Rectal smooth muscle tissue (tissue), 1 donor: ENCODE measurements around the gene SLC8A1.
A peak's percentile ranks its signal among the peaks of the same experiment; 100 is the strongest.

Experiments
- H3K27ac ChIP-seq: one replicate; pipeline ENCODE4 v1.7.0; 2013; ENCODE audit warnings: low read depth, low read length, inconsistent platforms
- H3K27me3 ChIP-seq: one replicate; pipeline ENCODE4 v1.7.0; 2013; ENCODE audit warnings: low read length; ENCODE audit not compliant: control insufficient read depth, insufficient read depth
- H3K36me3 ChIP-seq: one replicate; pipeline ENCODE4 v1.7.0; 2013; ENCODE audit warnings: low read length; ENCODE audit not compliant: control insufficient read depth, insufficient read depth
- H3K4me1 ChIP-seq: one replicate; pipeline ENCODE4 v1.7.0; 2013; ENCODE audit warnings: low read length; ENCODE audit not compliant: control insufficient read depth, insufficient read depth
- H3K4me3 ChIP-seq: one replicate; pipeline ENCODE4 v1.7.0; 2013; ENCODE audit warnings: low read length
- H3K9ac ChIP-seq: one replicate; pipeline ENCODE4 v1.7.0; 2013; ENCODE audit warnings: low read length

The SLC8A1 gene

GRCh38 chr2:40244675-40245074 lies 207.2 kb downstream of the SLC8A1 start:
- Histone ChIP-seq H3K27me3 (no peaks in the 10 kb centered on the region), H3K9ac (no peak overlapping the region), H3K36me3 (no peaks in the 10 kb centered on the region), H3K4me1 (peaks cover 23% of the 10 kb centered on the region), H3K27ac (peak overlapping the region; percentile 33), H3K4me3 (no peak overlapping the region)

- Histone ChIP-seq H3K4me3 (no peak overlapping the region), H3K27me3 (no peaks in the 10 kb centered on the region), H3K27ac (peak overlapping the region; percentile 33), H3K4me1 (peaks cover 24% of the 10 kb centered on the region), H3K9ac (no peak overlapping the region), H3K36me3 (no peaks in the 10 kb centered on the region)
These were observed 207.6 kb downstream of the SLC8A1 start for GRCh38 chr2:40244251-40244650.

GRCh38 chr2:40243581-40244187 lies 208.2 kb downstream of the SLC8A1 start:
- H3K4me3 ChIP-seq, result no peak overlapping the region
- H3K27me3 ChIP-seq, result no peaks in the 10 kb centered on the region
- H3K27ac ChIP-seq, result peak overlapping the region; percentile 24
- H3K36me3 ChIP-seq, result no peaks in the 10 kb centered on the region
- H3K9ac ChIP-seq, result no peak overlapping the region
- peaks cover 26% of the 10 kb centered on the region for H3K4me1 ChIP-seq

- Histone ChIP-seq H3K4me1 (peaks cover 26% of the 10 kb centered on the region), H3K9ac (no peak overlapping the region), H3K36me3 (no peaks in the 10 kb centered on the region), H3K27ac (no peak overlapping the region), H3K27me3 (no peaks in the 10 kb centered on the region), H3K4me3 (no peak overlapping the region)
These were observed 209.6 kb downstream of the SLC8A1 start for GRCh38 chr2:40242315-40242714.

GRCh38 chr2:40240070-40240469 lies 211.8 kb downstream of the SLC8A1 start:
- H3K4me1 ChIP-seq, result peaks cover 23% of the 10 kb centered on the region
- no peak overlapping the region for H3K4me3 ChIP-seq
- H3K9ac ChIP-seq, result no peak overlapping the region
- H3K27me3 ChIP-seq, result no peaks in the 10 kb centered on the region
- H3K27ac ChIP-seq, result peak overlapping the region; percentile 22
- H3K36me3 ChIP-seq, result no peaks in the 10 kb centered on the region

- Histone ChIP-seq H3K36me3 (no peaks in the 10 kb centered on the region), H3K27me3 (no peaks in the 10 kb centered on the region), H3K27ac (no peak overlapping the region), H3K4me3 (no peak overlapping the region), H3K4me1 (peaks cover 5% of the 10 kb centered on the region), H3K9ac (no peak overlapping the region)
These were observed 221.0 kb downstream of the SLC8A1 start for GRCh38 chr2:40230707-40231432.

GRCh38 chr2:40230186-40230585 lies 221.7 kb downstream of the SLC8A1 start:
- H3K36me3 ChIP-seq, result no peaks in the 10 kb centered on the region
- peaks cover 12% of the 10 kb centered on the region for H3K4me1 ChIP-seq
- H3K4me3 ChIP-seq, result no peak overlapping the region
- no peaks in the 10 kb centered on the region for H3K27me3 ChIP-seq
- no peak overlapping the region for H3K9ac ChIP-seq
- peak overlapping the region; percentile 45 for H3K27ac ChIP-seq

GRCh38 chr2:40228310-40228709 lies 223.6 kb downstream of the SLC8A1 start:
- Histone ChIP-seq H3K4me3 (no peak overlapping the region), H3K27me3 (no peaks in the 10 kb centered on the region), H3K27ac (peak overlapping the region; percentile 17), H3K9ac (no peak overlapping the region), H3K4me1 (peaks cover 15% of the 10 kb centered on the region), H3K36me3 (no peaks in the 10 kb centered on the region)

- Histone ChIP-seq H3K4me1 (peaks cover 15% of the 10 kb centered on the region), H3K36me3 (no peaks in the 10 kb centered on the region), H3K9ac (no peak overlapping the region), H3K4me3 (no peak overlapping the region), H3K27me3 (no peaks in the 10 kb centered on the region), H3K27ac (no peak overlapping the region)
These were observed 224.7 kb downstream of the SLC8A1 start for GRCh38 chr2:40227210-40227609.

GRCh38 chr2:40226637-40227036 lies 225.3 kb downstream of the SLC8A1 start:
- Histone ChIP-seq H3K27ac (no peak overlapping the region), H3K27me3 (no peaks in the 10 kb centered on the region), H3K4me3 (no peak overlapping the region), H3K36me3 (no peaks in the 10 kb centered on the region), H3K9ac (no peak overlapping the region), H3K4me1 (peaks cover 15% of the 10 kb centered on the region)

- Histone ChIP-seq H3K36me3 (no peaks in the 10 kb centered on the region), H3K27me3 (no peaks in the 10 kb centered on the region), H3K4me3 (no peak overlapping the region), H3K9ac (no peak overlapping the region), H3K27ac (peak overlapping the region; percentile 22), H3K4me1 (peaks cover 15% of the 10 kb centered on the region)
These were observed 226.2 kb downstream of the SLC8A1 start for GRCh38 chr2:40225670-40226210.

- H3K36me3 ChIP-seq, result no peaks in the 10 kb centered on the region
- no peak overlapping the region for H3K4me3 ChIP-seq
- peak overlapping the region; percentile 10 for H3K27ac ChIP-seq
- peaks cover 16% of the 10 kb centered on the region for H3K4me1 ChIP-seq
- no peak overlapping the region for H3K9ac ChIP-seq
- no peaks in the 10 kb centered on the region for H3K27me3 ChIP-seq
These were observed 227.6 kb downstream of the SLC8A1 start for GRCh38 chr2:40224318-40224717.
